CD1c-positive myeloid dendritic cell (primary cell): Measurements from ENCODE around the gene LMX1A.

Source experiments
- DNase-seq: peaks from one replicate; pipeline ENCODE4 v3.0.0-alpha.2; 2016; ENCODE audit errors: extremely low spot score

The LMX1A gene

DNA sequence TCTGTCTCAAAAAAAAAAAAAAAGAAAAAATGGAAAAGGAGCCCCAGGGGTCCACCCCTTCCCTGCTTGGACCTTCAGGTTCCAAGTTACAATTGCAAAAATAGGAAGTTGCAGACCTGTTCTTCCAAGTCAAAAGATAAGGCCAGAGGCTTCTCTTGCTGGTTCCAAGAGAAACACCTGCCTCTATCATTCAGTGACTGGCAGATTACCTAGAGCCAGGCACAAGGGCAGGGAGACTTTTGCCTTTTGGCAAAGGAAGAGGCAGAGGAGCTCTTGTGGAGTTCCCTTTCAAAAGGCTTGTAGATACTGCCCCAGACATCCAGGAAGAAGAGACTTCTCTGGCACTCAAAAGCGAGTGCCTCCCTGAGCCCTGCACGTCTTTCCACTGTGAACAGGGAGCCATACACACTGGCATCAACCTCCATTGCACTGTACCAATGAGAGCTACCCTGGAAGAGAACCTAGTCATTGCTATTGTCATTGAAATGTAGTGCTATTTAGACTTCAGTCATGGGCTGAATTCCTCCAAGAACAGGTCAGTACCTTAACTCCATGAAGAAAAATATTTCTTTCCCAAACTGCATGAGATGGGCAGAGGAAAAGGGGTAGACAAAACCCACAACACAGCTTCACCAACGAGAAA is 91.2 kb downstream of the LMX1A start:
- no peak for DNase-seq

DNA sequence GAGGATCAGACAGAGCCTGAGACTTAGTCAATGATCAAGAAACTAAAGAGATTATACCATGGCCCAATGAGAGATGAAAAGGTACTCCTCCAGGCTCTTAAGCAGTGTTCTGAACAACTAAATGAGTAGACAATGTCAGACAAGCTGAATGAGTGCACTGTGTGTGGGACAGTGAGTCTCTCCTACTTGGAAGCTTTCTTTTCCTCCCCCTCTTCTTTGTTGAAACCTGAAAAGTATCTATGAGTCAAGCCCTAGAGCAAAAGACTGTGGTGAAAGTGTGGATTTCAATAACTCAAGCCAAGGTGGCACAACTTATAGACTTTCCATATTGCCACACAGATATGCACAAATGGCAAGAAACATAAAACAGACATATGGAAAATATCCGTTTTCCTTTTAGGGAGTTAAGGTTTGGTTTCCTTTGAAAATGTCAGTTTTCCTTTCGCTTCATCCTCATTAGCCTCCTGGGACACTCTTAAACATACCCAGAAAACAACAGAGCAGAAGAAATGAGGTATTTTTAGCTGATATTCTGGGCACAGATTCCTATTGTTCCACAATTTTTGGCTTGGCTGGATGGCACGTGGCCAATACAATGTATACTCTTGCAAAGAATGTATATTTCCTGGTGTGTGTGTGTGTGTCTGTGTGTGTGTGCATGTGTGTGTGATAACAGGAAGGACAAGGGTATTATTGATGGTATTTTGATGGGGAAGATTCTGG is 96.6 kb downstream of the LMX1A start:
- DNase-seq = no peak

DNA sequence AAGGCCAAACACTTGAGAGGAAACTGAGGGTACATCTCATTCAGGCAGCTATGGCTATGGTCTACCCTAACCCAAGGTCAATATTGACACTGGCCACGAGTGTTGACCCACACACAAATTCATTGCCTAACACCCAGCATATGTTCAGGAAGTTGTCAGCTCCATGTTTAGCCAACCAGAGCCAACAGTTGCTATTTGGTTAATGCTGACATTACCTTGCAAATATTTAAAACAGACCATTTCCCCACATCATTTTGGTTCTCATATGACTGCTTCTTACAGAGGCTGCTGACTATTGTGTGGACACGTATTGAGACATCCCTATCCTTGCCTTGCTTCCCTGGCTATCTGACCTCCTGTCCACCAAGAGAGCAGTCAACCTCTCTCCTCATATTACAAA is 97.3 kb downstream of the LMX1A start:
- no peak for DNase-seq

DNA sequence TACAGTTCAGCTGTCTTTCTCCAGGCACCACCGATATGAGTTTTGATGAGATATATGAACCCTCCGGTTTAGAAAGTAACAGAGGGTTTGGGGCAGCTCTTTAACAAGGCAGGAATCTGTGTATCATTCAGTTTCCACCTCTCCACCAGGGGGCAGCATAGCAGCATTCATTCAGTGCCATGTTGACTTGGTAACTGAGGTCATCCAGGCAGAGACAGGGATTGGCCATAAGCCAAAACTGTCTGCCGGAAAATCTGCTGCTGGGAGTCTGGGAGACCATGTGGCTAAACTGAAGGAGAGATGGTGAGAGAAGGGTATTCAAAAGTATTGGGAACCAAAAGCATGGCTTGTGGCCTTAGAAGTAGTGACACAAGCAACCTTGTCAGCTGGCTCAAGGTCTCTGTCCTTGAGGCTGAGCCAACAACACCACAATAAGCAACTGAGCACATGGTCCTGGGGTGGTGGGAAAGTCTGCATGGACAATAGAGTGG is 98.5 kb downstream of the LMX1A start:
- peak; percentile 44 for DNase-seq

DNA sequence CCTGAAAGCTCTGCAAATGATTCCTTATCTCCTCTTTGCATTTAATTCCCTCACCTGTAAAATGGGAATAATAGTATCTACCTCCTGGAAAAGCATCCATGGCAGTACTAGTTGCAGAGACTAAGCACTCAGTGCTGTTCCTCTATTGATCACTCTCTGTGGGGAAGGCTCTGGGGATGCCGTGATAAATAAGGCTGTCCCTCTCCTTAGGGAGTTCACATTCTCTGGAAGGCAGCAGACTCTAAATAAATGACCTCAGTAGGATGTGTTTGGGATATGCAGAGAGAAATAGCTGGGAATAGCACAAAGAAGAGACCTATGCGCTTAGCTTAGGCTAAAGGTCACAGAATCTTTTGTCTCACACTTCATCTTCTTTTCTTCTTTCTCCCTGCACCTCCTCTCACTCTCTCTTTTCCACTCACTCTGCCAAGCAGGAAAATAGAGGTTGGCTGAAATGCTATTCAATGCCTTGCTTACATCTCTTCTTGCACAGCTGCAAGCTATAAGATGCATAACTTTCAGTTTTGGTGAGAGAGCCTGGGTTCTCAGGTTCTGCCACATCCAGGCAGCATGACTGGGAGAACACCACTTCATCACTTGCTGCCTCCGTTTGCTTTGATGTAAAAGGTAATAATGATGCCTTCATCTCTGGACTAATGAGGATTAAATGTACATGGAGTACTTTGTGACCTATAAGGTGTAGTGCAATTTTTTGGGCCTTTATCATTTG is 101.5 kb downstream of the LMX1A start:
- no peak for DNase-seq

DNA sequence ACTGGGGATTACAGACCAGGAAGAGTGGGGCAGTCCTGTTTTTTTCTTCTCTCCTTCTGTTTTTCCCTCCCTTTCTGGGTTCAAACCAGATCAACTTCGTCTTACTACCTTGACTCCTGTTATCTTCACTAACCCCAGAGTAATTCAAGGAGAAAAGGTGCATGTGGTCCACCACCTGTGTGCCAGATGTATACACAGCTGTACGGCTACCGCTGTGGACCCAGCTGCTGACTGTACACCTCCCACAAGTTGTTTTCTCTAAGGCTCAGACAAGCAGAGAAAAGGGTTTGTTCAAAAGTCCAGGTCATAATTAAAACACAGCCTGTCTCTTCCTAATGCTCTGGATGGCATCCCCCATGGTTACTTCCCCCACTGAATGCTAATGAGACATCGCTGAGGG is 102.1 kb downstream of the LMX1A start:
- no peak for DNase-seq

DNA sequence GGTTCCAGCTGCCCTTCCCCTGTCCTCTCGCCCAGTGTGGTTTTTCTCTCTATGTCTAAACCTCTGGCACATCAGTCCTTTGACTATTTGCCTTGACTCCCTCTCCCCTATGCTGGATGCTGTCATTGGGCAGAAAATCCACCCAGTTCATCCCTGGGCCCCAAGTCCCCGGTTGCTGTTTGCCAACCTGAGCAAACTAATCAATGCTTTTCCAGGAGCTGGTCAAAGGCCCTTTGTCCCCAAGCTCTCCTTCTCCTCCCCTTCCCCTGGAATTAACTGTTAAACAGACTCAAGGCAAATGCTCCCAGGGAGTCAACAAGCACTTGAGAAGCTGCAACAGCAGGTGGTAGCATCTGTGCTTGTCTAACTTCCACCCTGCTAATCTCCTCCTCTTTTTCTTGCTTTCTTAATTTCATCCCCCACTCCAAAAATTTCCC is 102.7 kb downstream of the LMX1A start:
- DNase-seq = no peak

DNA sequence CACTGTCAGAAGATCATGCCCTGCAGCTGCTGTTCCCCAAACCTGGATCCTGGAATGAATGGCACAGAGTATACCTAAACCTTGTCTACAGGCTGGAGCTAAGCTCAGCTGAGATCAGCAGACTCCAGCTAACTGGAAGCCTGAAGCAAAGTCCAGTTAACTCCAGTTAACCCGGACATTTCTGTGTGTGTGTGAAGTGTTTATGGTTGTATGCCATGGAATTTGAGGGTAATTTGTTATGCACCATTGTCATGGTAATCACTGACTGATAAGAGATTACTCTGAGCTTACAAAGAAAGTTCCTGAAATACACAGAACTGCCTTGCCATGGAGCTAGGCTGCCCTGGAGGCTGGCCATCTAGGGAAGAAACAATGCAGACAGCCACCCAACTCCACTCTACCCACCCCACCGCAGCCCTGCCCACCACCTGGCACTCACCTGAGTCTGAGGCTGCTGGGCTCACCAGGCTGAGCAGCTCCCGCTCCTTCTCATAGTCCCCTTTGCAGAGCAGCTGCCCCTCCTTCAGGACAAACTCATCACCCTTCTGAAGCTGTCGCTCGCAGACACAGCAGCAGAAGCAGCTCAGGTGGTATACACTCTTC is 107.4 kb downstream of the LMX1A start:
- no peak for DNase-seq

DNA sequence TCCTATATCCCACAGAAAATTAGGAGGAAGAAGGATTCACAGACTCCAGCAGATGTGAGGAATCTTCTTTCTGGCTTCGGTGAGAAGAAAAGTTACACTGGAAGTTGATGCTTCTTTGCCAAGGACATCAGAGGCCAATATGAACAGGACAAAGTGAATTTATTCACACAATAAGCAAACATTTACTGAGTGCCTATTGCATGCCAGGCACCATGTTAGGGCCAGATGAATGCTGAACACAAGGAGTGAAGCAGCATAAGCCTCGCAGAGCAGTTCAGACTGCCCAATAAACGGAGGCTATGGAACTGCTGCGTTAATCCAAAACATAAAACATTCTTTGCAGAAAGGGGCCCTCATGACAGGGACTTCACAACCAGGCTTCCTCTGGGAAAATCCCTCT is 114.6 kb downstream of the LMX1A start:
- no peak for DNase-seq

DNA sequence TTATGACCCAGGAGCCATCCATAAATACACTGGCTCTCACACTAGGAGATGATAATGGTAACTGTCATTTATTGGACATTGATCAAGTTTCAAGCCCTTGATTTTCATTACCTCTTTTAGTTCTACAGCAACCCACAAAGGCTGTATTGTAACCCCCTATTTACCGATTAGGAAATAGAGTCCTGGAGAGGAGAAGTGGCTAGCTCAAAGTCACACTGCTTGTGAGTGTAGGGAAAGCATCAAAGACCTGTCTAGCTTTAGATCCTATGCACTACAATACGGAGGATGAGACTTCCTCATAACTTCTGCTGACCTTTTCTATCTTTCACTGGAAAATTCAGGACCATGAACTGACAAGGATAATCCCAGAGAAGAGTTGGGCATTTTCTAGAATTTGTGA is 115.2 kb downstream of the LMX1A start:
- no peak for DNase-seq

DNA sequence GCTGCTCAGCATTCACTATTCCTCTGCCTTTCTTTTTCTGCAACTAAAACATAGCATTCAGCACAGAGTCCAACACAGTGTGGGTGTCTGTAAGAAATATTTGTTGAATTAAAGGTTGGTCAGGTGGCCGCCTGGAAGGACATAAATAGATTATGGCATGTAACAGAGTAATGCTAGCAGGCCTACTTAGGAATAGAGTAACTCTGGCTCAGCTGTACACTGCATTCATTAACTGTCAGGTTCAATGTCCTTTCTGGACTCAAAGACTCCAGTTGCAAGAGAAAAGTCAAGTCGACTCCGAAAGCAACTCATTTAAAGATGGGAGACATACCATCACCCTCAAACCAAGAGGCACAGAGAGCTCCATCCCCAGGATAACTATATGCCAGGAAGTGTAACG is 116.0 kb downstream of the LMX1A start:
- DNase-seq = no peak

DNA sequence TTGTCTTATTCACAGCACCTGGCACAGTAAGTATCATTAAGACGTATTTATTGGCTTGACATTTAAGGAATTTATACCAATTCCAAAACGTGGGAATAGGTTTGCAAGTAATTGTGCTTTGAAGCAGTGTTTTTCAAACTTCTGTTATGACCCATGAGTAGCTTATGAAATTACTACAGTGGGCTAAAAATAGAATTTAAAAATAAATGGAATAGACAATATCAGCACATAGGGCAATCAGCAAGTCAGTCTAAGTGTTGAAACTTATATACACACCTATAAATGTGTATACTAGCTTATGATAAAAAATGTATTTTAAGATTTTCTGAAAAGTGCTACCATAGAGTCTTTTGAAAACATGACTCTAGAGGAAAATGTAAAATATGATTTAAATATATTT is 116.6 kb downstream of the LMX1A start:
- DNase-seq = no peak

DNA sequence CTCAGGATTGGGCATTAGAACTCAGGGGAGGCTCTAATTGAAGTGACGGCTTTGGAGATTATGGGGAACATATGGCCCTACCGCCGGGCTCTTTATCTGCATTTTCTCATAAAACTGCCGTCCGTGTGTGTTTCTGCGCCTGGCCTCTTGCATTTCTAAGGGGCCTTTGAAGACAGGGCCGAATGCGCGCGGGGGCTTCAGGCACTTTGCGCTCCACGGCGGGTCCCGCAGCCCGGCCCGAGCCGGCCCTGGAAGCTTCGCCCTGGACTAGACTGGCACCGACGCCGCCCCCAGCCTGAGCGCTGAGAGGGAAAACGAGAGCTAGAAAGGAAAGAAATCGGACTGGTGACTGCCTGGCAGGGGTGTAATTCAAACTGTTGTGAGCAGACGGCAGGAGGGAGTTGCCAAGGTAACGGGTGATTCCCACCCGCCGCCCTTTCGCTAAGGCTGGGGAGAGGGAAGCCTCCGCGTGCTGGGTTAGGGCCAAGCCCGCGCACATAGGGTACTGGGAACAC is 120.7 kb downstream of the LMX1A start:
- DNase-seq = no peak

DNA sequence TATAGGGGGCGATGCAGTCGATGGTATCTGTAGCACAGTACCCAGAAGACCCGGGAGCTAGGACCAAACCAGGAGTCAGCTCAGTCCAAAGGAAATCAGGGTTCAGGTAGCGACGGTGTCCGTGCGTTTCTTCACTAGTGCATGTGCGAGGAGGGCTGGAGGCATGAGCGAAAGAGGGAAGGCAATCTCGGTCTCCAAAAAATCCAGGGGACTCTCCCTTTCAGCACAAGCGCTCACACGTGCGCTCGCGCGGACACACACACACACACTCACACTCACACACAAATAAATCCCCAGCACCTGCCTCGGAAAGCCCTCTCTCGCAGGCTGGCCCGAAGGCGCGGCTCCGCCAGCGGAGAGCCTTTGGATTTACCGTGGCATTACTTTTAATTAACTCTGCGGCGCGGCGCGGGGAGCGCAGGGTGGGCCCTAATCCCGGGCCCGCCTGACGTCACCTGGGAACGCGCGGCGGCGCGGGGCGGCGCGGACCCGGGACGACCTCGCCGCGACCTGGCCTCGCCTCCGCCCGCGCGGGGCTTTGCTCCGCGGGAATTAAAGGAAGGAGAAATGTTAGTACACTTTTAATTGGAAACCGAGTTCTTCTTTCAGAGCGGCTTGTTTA is 121.2 kb downstream of the LMX1A start:
- no peak for DNase-seq

DNA sequence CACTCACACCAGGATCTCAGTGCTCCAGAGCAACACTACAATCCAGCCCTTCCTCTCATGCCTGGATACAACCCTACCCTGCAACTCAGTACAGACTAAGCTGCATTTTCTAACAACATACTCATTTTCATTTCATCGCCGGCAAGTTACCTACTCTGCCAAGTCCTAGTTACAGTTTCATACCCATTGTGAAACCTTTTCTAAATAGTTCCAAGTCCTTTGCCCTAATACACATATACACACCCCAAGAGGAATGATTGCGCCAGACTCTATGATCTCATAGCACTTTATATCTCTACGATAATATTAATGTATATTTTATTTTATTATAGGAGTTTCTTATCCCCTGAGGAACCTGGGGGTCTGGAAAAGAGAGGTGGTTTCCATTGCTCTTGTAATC is 122.4 kb downstream of the LMX1A start:
- no peak for DNase-seq

DNA sequence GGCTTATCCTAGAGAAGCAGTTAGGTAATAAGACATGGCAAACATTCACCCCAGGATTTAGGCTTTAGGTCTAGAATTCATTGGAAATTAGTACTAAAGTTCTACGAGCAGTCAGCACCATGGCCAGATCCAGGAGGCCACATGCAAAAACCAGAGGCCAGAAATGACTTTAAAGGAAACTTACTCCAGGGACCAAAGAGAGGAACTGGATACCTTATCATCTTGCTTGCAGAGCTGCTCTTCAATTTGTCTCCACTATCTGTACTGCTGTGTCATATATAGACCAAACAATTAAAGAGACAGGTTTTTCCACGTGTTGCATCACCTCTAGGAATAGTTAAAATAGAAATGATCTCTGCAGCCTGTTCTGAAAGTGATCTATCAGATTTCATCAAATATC is 127.8 kb downstream of the LMX1A start:
- DNase-seq = no peak

DNA sequence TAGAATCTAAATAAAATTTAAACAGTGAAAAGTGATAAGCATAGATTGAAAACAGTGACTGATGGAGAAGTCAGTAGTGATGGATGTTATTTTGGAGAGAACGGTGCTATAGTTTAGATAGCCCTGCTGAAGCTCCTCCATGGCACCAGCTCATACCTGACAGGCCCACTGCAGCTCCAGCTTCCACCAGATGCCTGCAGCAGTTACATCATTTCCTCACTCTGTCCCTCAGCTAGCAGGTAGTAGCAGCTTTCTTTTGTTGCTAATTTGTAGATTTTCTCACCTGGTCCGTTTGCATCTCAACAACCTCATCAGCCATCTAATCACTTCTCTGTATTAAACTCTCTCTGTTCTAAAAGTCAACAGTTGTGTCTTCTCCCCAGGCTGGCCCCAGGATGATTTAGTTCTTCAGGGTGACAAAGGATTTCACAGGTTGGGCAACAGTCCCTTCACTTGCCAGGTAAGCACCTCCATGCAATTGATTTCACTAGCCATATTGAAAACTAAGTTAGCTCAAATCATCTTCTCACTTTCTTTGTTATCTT is 128.3 kb downstream of the LMX1A start:
- DNase-seq = no peak

DNA sequence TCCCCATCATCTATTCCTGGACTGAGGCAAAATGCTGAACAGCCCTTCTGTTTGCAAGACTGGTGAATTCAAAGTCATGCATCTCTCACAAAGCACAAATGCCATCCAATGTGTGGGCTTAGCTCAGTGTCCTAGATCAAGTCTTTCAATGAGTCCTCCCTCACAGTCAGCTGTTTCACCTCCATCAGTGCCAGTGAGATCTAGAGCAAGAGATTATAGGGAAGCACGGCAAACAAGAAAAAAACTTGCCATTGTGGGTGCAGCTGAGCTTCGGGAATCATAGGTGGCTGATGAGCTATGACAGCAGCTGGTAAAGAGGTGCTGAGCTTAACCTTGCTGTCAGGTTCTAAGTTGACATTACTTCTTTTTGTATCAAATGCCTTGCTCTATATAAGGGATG is 130.2 kb downstream of the LMX1A start:
- DNase-seq = no peak

DNA sequence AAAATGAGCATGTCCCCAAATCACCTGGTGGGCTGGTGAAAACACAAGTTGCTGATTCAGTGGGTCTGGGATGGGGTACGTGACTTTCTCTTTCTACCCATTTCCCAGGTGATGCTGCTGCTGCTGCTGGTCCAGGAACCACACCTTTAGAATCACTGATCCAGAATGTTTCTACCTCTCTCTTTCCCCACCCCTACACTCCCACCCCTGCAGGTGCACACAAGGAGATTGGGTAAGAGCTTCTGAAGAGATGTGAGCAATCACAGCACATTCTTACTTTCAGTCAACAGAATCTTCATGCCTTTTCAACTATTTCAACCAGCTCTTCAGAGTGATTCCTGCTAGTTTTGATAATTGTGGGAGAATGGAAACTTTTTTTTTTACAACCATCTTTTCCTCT is 130.9 kb downstream of the LMX1A start:
- no peak for DNase-seq

DNA sequence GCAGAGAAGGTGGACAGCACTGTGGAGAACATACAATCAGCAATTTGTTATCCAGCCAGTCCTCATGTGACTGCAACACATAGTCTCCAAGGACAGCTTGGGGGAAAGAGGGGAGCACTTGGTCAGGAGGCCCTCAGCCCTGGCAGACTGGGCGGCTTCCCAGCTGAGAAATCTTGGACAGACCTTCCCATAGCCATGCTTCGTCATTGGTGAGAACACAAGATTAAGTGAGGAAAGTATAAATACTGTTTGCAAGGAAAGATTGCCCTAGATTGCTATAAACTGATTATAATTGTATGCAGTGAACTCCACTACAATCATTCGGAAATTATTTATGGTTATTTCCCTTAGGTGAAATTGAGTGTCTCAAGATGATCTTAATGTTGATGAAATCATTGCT is 131.5 kb downstream of the LMX1A start:
- no peak for DNase-seq

DNA sequence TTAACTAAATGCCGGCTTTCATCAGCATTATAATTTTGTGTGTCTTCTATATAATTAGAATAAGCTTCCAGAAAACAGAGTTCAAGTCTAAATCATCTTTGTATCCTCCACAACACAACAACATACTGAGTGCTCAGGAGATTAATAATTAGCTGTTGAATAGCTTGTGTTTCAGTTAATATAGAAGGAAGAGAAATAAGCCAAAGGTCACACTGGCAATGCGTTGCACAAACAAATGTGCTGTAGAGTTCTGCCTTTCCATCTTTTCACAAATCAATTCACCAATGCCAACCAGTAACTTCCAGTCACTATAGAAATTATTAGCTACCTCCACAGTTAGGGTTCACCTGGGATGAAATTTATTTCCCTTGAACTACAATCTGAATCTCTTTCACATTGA is 132.0 kb downstream of the LMX1A start:
- no peak for DNase-seq

DNA sequence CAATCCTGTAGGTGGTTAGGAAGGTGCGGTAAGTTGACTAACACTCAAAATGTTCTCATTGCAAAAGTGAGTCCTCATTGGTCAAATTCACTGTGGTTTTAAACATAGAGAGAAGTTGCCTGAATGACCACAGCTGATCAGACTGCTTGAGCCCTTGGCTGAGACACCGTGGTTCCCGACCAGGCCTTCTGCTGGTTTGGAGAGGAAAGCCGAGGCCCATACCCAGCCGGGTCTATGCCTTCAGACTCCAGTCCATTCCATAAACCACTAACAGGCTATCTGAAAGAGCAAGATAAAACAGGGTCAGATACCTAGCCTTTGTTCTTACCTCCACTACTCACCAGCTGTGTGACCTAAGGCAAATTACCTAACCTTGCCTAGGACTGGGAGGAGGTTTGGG is 133.9 kb downstream of the LMX1A start:
- no peak for DNase-seq
